Activated CD4-positive, alpha-beta T cell treated with anti-CD3 and anti-CD28 coated beads, Interleukin-2, amount 50 U/mL, for 24 hours (primary cell): ENCODE measurements around the gene NFX1.

Experiments used
- DNase-seq, 2 donors: peaks; one replicate each; pipeline ENCODE4 v3.0.0-alpha.2; 2020; ENCODE audit warnings: low read depth in 1 of 2, low spot score in 1 of 2

The NFX1 gene

GRCh38 chr9:33265211-33265865 lies 25.0 kb upstream of the NFX1 start:
- DNase-seq = no peak

DNA sequence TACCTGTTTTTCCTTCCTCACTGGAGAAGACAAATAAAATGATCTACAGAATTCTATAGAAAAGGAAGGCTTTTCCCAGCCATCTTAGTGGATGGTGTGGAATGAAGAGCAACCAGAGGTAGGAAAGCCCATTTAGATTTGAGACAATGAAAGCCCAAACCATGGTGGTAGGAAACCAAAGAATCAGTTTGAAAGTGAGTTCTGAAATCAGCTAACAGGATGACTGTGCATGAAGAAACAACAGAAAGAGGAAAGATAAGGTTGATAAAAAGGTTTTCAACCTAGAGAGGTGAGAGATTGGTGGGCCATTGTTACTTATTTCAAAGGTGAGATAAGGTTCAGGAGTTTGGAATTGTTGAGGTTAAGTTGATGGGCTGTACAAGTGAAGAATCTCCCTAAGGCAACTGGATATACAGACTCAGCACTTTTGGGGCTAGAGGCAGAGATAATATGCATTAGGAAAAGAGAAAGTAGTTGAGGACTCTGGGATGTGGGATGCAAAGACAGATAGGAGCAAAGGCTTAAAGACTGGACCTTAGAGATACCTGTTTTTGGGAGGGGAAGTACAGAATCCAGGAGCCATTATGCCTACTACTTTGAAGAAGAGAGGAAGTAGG lies 23.1 kb upstream of the NFX1 start:
- DNase-seq = no peak

- DNase-seq = no peak
These were observed 20.2 kb upstream of the NFX1 start for GRCh38 chr9:33270146-33270545.

DNA sequence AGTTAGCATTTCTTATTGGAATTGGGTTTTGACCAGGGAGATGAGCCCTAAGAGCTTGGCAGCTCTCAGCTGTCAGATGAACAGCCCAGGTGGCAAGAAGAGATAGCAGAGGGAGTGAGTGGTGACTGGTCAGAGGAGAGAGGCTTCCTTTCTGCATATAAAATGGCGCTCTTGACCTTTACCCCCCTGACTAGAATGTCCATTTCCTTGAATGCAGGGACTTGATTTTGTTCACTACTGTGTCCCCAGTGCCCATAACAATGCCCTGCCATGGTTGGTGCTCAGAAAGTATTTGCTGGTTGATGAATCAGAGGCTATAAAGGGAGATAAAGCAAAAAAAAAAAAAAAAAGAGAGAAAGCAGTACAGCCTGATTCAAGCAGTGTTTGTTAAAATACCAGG lies 18.3 kb upstream of the NFX1 start:
- DNase-seq = no peak

DNA sequence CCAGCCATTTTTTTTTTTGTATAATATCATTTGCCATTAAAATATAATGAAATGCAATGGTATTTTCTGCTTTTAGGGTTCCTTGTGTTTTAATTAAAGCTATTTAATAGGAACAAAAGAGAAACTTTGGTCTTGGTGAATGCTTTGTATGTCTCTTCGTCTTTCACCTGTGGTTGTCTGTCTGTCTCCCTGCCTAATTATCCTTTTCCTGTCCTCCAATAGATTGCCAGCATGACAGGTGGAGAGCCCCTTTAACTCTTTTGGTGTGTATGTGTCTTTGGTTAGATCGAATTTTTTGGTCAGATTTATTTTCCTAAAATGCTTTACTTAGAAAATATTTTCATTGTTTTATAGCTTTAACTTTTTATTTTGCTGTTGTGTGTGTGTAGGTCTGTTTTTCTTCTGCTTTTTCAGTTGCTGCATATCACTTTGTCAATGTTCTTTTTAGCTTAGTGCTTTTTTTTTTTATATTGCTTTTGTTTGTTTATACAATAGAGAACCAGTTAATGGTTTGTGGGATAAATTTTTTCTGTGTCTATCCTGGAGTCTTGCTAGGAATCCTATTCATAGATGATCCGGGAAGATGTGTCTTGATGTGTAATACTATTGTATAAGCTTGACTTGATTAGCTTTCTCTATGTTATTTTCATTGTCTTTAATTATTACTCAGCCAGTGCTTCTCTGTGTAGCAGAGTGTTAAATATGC lies 16.9 kb upstream of the NFX1 start:
- DNase-seq = no peak

- no peak for DNase-seq
These were observed 16.4 kb upstream of the NFX1 start for GRCh38 chr9:33273972-33274328.

- DNase-seq = no peak
These were observed 12.8 kb upstream of the NFX1 start for GRCh38 chr9:33277484-33277883.

- no peak for DNase-seq
These were observed 4.8 kb upstream of the NFX1 start for GRCh38 chr9:33285502-33285901.

DNA sequence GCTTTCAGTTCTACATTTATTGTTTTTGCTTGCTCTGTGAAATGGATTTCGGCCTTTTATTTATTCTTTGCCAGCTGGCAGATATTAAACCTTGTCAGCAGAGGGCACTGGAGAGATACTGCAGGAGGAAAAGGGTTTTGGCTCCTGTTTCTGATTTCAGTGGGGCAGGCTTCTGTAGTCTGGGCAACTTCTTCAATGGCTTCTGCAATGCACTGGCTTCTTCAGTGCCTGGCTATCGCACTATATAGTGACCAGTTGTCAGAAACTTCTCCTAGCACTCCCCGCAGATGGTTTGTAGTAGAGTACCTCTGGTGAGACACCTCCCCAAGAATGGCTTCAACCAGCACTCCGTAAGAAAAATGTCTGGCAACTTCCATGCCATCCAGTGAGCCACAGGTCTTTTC lies 3.2 kb upstream of the NFX1 start:
- DNase-seq = peak in 1 of 2 donors; percentile 45

- DNase-seq = no peak
These were observed 2.1 kb upstream of the NFX1 start for GRCh38 chr9:33288235-33288634.

DNA sequence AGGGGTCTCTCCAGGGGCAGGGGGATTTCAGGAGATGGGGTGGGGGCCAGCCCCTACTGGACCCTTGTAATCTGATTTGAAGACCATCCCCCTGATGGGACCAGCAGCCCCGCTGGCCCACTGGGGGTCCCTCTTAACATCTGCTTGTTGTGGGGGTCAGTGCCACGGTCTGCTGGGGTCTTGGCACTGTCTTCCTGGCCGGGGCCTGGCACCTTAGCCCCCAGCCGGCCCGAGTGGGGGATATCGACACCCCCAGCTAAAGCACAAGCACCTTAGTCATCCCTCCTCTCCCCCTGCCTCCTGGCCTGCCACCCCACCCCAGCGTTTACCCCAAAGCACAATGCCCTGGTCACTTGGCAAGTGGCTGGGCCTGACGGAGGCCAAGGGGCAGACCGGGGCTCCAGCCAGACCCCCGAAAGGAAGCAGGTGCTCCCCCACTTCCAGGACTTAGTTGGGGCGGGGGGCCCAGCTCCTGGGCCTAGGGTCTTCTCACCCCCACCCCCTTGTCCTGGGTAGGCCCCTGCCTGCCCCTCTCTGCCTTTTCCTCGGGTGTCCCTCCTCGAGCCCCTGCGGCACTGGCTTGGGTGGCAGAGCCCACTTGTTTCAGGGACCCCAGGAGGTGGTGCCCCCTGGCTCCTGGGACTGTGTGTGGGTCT lies 1.4 kb upstream of the NFX1 start:
- DNase-seq = no peak

GRCh38 chr9:33289496-33289895 lies 820 bp upstream of the NFX1 start:
- no peak for DNase-seq

DNA sequence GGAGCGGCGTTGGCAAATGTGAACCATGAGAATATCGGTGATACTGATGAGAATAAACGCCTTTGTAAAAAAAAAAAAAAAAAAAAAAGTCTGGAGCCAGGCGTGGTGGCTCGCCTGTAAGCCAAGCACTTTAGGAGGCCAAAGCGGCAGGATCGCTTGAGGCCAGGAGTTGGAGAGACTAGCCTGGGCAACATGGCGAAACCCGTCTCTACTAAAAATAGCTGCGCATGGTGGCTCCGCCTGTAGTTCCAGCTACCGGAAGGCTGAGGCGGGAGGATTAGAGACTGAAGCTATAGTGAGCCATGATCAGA lies 425 bp upstream of the NFX1 start:
- DNase-seq = no peak

DNA sequence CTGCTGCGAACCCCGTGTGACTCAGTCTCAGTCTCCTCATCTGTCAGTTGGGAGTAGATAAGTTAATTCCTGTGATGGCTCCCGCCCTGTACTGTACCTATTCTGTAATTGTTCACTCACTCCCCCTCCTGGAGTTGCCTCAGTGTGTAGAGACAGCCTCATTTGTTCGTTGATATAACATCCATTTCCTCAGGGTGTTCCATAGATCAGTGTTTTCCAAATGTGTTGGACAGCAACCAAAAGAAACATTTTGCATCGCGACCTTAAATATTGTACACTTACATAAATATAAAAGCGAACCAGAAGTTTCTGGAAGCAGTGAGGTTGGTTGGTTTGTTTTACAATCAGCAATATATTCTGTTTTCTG lies 698 bp downstream of the NFX1 start:
- no peak for DNase-seq

DNA sequence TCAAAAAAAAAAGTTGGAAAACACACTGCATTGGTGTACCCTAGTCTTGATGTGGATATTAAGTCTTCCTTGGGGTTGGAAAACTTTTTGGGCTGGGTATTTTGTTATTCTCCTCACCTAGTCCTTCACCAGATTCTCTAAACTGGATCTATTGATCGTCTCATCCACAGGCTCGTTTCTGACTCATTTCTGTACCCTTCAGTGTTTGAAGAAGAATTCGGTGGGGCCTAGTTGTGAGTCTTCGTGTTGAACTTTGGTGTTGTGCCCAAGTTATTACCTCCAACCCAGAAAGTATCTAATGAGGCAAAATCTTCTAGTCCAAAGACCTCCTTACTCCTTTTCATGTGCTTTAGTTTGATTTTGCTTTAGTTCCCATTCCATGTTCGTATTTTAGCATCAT lies 1.6 kb downstream of the NFX1 start:
- DNase-seq = no peak

GRCh38 chr9:33293782-33294181 lies 3.5 kb downstream of the NFX1 start:
- DNase-seq = no peak

DNA sequence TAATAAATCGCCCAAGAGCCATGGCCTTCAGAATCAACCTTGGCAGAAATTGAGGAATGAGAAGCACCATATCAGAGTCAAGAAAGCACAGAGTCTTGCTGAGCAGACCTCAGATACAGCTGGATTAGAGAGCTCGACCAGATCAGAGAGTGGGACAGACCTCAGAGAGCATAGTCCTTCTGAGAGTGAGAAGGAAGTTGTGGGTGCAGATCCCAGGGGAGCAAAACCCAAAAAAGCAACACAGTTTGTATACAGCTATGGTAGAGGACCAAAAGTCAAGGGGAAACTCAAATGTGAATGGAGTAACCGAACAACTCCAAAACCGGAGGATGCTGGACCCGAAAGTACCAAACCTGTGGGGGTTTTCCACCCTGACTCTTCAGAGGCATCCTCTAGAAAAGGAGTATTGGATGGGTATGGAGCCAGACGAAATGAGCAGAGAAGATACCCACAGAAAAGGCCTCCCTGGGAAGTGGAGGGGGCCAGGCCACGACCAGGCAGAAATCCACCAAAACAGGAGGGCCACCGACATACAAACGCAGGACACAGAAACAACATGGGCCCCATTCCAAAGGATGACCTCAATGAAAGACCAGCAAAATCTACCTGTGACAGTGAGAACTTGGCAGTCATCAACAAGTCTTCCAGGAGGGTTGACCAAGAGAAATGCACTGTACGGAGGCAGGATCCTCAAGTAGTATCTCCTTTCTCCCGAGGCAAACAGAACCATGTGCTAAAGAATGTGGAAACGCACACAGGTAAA lies 4.5 kb downstream of the NFX1 start:
- DNase-seq = no peak

DNA sequence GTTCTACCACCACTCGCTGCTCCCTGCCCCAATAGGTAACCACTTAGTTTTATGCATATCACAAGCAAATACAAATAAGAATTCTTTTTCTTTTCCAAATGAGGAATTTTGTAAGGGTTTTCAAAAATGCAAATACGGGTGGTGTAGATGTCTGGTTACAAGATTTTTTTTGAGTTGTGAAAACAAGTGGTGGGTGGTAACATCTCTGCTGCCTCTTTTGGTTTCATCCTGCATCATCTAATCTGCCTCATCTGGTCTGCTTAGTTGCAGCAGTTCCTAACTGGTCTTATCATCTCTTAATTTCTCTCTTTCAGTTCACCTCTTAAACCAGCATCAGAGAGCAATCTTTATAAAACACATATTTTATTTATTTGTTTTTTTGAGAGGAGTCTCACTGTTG lies 5.3 kb downstream of the NFX1 start:
- no peak for DNase-seq

DNA sequence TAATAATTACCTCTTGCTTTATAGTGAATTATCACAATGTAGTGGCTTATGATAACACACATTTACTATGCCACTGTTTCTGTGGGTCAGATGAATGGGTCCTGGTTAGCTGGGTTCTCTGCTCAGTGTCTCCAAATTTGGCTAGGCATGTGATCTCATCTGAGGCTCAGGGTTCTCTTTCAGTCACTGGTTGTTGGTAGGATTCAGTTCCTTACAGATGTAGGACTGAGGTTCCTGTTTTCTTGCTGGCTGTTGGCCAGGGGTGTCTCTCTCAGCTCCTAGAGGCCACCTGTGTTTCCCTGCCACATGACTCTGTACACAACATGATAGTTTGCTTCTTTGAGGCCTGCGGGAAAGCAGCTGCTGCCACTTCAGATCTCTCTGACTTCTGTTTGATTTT lies 7.1 kb downstream of the NFX1 start:
- DNase-seq = no peak

DNA sequence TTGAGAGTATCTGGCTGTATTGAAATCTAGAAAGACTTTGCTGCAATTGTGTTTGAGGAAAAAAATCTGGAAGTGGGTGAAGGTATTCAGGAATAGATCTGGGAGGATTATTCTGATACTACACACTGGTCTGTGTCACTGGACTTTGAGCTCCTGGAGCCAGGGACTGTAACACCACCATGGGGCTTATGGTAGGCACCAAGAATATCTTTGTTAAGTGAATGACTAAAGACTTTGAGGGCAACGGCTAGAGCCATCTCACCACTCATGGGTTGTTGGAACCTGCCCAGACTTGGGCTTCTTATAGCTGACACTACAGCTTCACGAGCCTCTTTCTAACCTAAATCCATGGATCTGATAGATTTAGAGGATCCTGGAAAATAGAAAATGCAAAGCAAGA lies 10.2 kb downstream of the NFX1 start:
- no peak for DNase-seq

DNA sequence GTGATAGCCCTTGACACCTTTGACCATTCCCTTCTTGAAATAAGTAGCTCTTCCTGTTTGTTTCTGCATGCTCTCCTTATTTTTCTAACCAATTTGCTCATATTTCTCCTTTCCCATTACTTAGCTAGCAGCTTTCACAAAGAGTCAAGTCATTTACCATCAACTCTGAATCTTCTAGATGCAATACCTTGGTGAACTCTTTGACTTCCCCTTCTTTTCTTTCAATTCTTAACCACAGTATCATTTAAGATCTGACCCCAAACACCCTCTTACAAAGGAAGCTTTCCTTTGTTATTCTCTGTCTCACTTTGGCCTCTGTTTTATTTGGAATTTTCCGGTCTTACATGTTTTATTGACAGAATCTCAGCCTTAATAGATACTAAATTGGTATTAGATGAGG lies 14.0 kb downstream of the NFX1 start:
- no peak for DNase-seq

- DNase-seq = peak in 1 of 2 donors; percentile 21
These were observed 15.7 kb downstream of the NFX1 start for GRCh38 chr9:33306037-33306436.
